ENCODE data around the gene CDH18. TPM values are rescaled to one million over a fixed set of nuclear protein-coding genes. Genes with fewer than 3 reads are reported as not detected.

The CDH18 gene
- total and polyA plus RNA-seq, 5 donors from 2014 or later: not detected

- H3K9me3 ChIP-seq (ENCODE audit: control insufficient read depth in 2 of 2, low read length in 2 of 2): no peaks in the 10 kb centered on the region
- DNase-seq (no peak), ATAC-seq (ENCODE audit: low read depth in 2 of 2) (no peak)
- Mint-ChIP-seq H3K36me3 (no peaks in the 10 kb centered on the region), H3K9me3 (peaks cover 0 to 33% (median 13%) of the 10 kb centered on the region in 7 donors), H3K4me3 (no peak overlapping the region), H3K27ac (no peak overlapping the region), H3K4me1 (no peaks in the 10 kb centered on the region), H3K27me3 (no peaks in the 10 kb centered on the region)
- no peaks in the 10 kb centered on the region for H3K4me1 ChIP-seq (ENCODE audit: control insufficient read depth, insufficient read depth, low read length, poor library complexity, severe bottlenecking)
- H3K4me3 ChIP-seq (ENCODE audit: low read depth, low read length): no peak overlapping the region
- H3K27me3 ChIP-seq (ENCODE audit: control insufficient read depth, insufficient read depth, low read length): no peaks in the 10 kb centered on the region
- H3K27ac ChIP-seq (ENCODE audit: insufficient read depth, low read length, poor library complexity, severe bottlenecking): no peak overlapping the region
- no peaks in the 10 kb centered on the region for H3K36me3 ChIP-seq (ENCODE audit: control insufficient read depth, insufficient read depth, low read length)
Measured at GRCh38 chr5:19928562-19929421, 59.2 kb downstream of the CDH18 start.

- Mint-ChIP-seq H3K27ac (no peak overlapping the region), H3K4me3 (no peak overlapping the region), H3K4me1 (no peaks in the 10 kb centered on the region), H3K36me3 (no peaks in the 10 kb centered on the region), H3K27me3 (no peaks in the 10 kb centered on the region), H3K9me3 (peaks cover 0 to 30% (median 10%) of the 10 kb centered on the region in 7 donors)
- Histone ChIP-seq H3K4me3 (ENCODE audit: low read depth, low read length) (no peak overlapping the region), H3K4me1 (ENCODE audit: control insufficient read depth, insufficient read depth, low read length, poor library complexity, severe bottlenecking) (no peaks in the 10 kb centered on the region), H3K9me3 (ENCODE audit: control insufficient read depth in 2 of 2, low read length in 2 of 2) (no peaks in the 10 kb centered on the region), H3K36me3 (ENCODE audit: control insufficient read depth, insufficient read depth, low read length) (no peaks in the 10 kb centered on the region), H3K27ac (ENCODE audit: insufficient read depth, low read length, poor library complexity, severe bottlenecking) (no peak overlapping the region), H3K27me3 (ENCODE audit: control insufficient read depth, insufficient read depth, low read length) (no peaks in the 10 kb centered on the region)
- ATAC-seq (ENCODE audit: low read depth in 2 of 2) (no peak), DNase-seq (no peak)
Measured at GRCh38 chr5:19927919-19928318, 60.1 kb downstream of the CDH18 start.

- Mint-ChIP-seq H3K9me3 (peaks cover 0 to 30% (median 10%) of the 10 kb centered on the region in 7 donors), H3K27me3 (no peaks in the 10 kb centered on the region), H3K4me1 (no peaks in the 10 kb centered on the region), H3K36me3 (no peaks in the 10 kb centered on the region), H3K27ac (no peak overlapping the region), H3K4me3 (no peak overlapping the region)
- Histone ChIP-seq H3K27ac (ENCODE audit: insufficient read depth, low read length, poor library complexity, severe bottlenecking) (no peak overlapping the region), H3K9me3 (ENCODE audit: control insufficient read depth in 2 of 2, low read length in 2 of 2) (no peaks in the 10 kb centered on the region), H3K36me3 (ENCODE audit: control insufficient read depth, insufficient read depth, low read length) (no peaks in the 10 kb centered on the region), H3K27me3 (ENCODE audit: control insufficient read depth, insufficient read depth, low read length) (no peaks in the 10 kb centered on the region), H3K4me3 (ENCODE audit: low read depth, low read length) (no peak overlapping the region), H3K4me1 (ENCODE audit: control insufficient read depth, insufficient read depth, low read length, poor library complexity, severe bottlenecking) (no peaks in the 10 kb centered on the region)
- DNase-seq: no peak
- ATAC-seq (ENCODE audit: low read depth in 2 of 2): no peak
Measured at GRCh38 chr5:19927170-19927569, 60.8 kb downstream of the CDH18 start.

- H3K4me3 Mint-ChIP-seq: no peak overlapping the region
- no peak overlapping the region for H3K27ac Mint-ChIP-seq
- Histone ChIP-seq H3K4me3 (ENCODE audit: low read depth, low read length) (no peak overlapping the region), H3K4me1 (ENCODE audit: control insufficient read depth, insufficient read depth, low read length, poor library complexity, severe bottlenecking) (no peaks in the 10 kb centered on the region), H3K36me3 (ENCODE audit: control insufficient read depth, insufficient read depth, low read length) (no peaks in the 10 kb centered on the region), H3K27ac (ENCODE audit: insufficient read depth, low read length, poor library complexity, severe bottlenecking) (no peak overlapping the region), H3K9me3 (ENCODE audit: control insufficient read depth in 2 of 2, low read length in 2 of 2) (peaks cover 0 to 2% of the 10 kb centered on the region in 2 experiments), H3K27me3 (ENCODE audit: control insufficient read depth, insufficient read depth, low read length) (no peaks in the 10 kb centered on the region)
- H3K9me3 Mint-ChIP-seq: peaks cover 0 to 18% (median 7%) of the 10 kb centered on the region in 7 donors
- H3K27me3 Mint-ChIP-seq: no peaks in the 10 kb centered on the region
- DNase-seq (no peak), ATAC-seq (ENCODE audit: low read depth in 2 of 2) (no peak)
- H3K36me3 Mint-ChIP-seq: no peaks in the 10 kb centered on the region
- H3K4me1 Mint-ChIP-seq: no peaks in the 10 kb centered on the region
Measured at GRCh38 chr5:19923742-19924141, 64.3 kb downstream of the CDH18 start.

- no peaks in the 10 kb centered on the region for H3K27me3 ChIP-seq (ENCODE audit: control insufficient read depth, insufficient read depth, low read length)
- H3K4me1 Mint-ChIP-seq: no peaks in the 10 kb centered on the region
- no peak overlapping the region for H3K27ac Mint-ChIP-seq
- peaks cover 0 to 20% (median 7%) of the 10 kb centered on the region in 7 donors for H3K9me3 Mint-ChIP-seq
- no peak overlapping the region for H3K4me3 Mint-ChIP-seq
- H3K9me3 ChIP-seq (ENCODE audit: control insufficient read depth in 2 of 2, low read length in 2 of 2): peaks cover 0 to 2% of the 10 kb centered on the region in 2 experiments
- H3K36me3 ChIP-seq (ENCODE audit: control insufficient read depth, insufficient read depth, low read length): no peaks in the 10 kb centered on the region
- H3K4me1 ChIP-seq (ENCODE audit: control insufficient read depth, insufficient read depth, low read length, poor library complexity, severe bottlenecking): no peaks in the 10 kb centered on the region
- H3K36me3 Mint-ChIP-seq: no peaks in the 10 kb centered on the region
- H3K27me3 Mint-ChIP-seq: no peaks in the 10 kb centered on the region
- DNase-seq (no peak), ATAC-seq (ENCODE audit: low read depth in 2 of 2) (no peak)
- no peak overlapping the region for H3K4me3 ChIP-seq (ENCODE audit: low read depth, low read length)
- H3K27ac ChIP-seq (ENCODE audit: insufficient read depth, low read length, poor library complexity, severe bottlenecking): no peak overlapping the region
Measured at GRCh38 chr5:19920761-19921160, 67.2 kb downstream of the CDH18 start.

- no peak for DNase-seq
- no peak for ATAC-seq (ENCODE audit: low read depth in 2 of 2)
- Mint-ChIP-seq H3K4me3 (no peak overlapping the region), H3K36me3 (no peaks in the 10 kb centered on the region), H3K9me3 (peaks cover 0 to 16% (median 7%) of the 10 kb centered on the region in 7 donors), H3K27me3 (no peaks in the 10 kb centered on the region), H3K27ac (no peak overlapping the region), H3K4me1 (no peaks in the 10 kb centered on the region)
- Histone ChIP-seq H3K36me3 (ENCODE audit: control insufficient read depth, insufficient read depth, low read length) (no peaks in the 10 kb centered on the region), H3K4me1 (ENCODE audit: control insufficient read depth, insufficient read depth, low read length, poor library complexity, severe bottlenecking) (no peaks in the 10 kb centered on the region), H3K4me3 (ENCODE audit: low read depth, low read length) (no peak overlapping the region), H3K27me3 (ENCODE audit: control insufficient read depth, insufficient read depth, low read length) (no peaks in the 10 kb centered on the region), H3K9me3 (ENCODE audit: control insufficient read depth in 2 of 2, low read length in 2 of 2) (peaks cover 0 to 2% of the 10 kb centered on the region in 2 experiments), H3K27ac (ENCODE audit: insufficient read depth, low read length, poor library complexity, severe bottlenecking) (no peak overlapping the region)
Measured at GRCh38 chr5:19918780-19919179, 69.2 kb downstream of the CDH18 start.

GRCh38 chr5:19917588-19918122 is 70.3 kb downstream of the CDH18 start:
- H3K4me1 ChIP-seq (ENCODE audit: control insufficient read depth, insufficient read depth, low read length, poor library complexity, severe bottlenecking): no peaks in the 10 kb centered on the region
- H3K27me3 ChIP-seq (ENCODE audit: control insufficient read depth, insufficient read depth, low read length): no peaks in the 10 kb centered on the region
- Mint-ChIP-seq H3K27me3 (no peaks in the 10 kb centered on the region), H3K4me1 (no peaks in the 10 kb centered on the region), H3K4me3 (no peak overlapping the region), H3K36me3 (no peaks in the 10 kb centered on the region), H3K27ac (no peak overlapping the region), H3K9me3 (peaks cover 0 to 18% (median 7%) of the 10 kb centered on the region in 7 donors)
- no peak overlapping the region for H3K4me3 ChIP-seq (ENCODE audit: low read depth, low read length)
- no peak overlapping the region for H3K27ac ChIP-seq (ENCODE audit: insufficient read depth, low read length, poor library complexity, severe bottlenecking)
- DNase-seq (no peak), ATAC-seq (ENCODE audit: low read depth in 2 of 2) (no peak)
- H3K36me3 ChIP-seq (ENCODE audit: control insufficient read depth, insufficient read depth, low read length): no peaks in the 10 kb centered on the region
- H3K9me3 ChIP-seq (ENCODE audit: control insufficient read depth in 2 of 2, low read length in 2 of 2): peaks cover 0 to 2% of the 10 kb centered on the region in 2 experiments

GRCh38 chr5:19910136-19910535 is 77.9 kb downstream of the CDH18 start:
- Histone ChIP-seq H3K27ac (ENCODE audit: insufficient read depth, low read length, poor library complexity, severe bottlenecking) (no peak overlapping the region), H3K4me1 (ENCODE audit: control insufficient read depth, insufficient read depth, low read length, poor library complexity, severe bottlenecking) (no peaks in the 10 kb centered on the region), H3K36me3 (ENCODE audit: control insufficient read depth, insufficient read depth, low read length) (no peaks in the 10 kb centered on the region), H3K4me3 (ENCODE audit: low read depth, low read length) (no peak overlapping the region), H3K27me3 (ENCODE audit: control insufficient read depth, insufficient read depth, low read length) (no peaks in the 10 kb centered on the region), H3K9me3 (ENCODE audit: control insufficient read depth in 2 of 2, low read length in 2 of 2) (peaks cover 0 to 2% of the 10 kb centered on the region in 2 experiments)
- Mint-ChIP-seq H3K27ac (no peak overlapping the region), H3K9me3 (peaks cover 0 to 28% (median 9%) of the 10 kb centered on the region in 7 donors), H3K4me3 (no peak overlapping the region), H3K27me3 (no peaks in the 10 kb centered on the region), H3K36me3 (no peaks in the 10 kb centered on the region), H3K4me1 (no peaks in the 10 kb centered on the region)
- ATAC-seq (ENCODE audit: low read depth in 2 of 2) (no peak), DNase-seq (no peak)
